WTC11 (cell line): ENCODE results near the gene DTX1. TPM values are rescaled to one million over a fixed set of nuclear protein-coding genes. Genes with fewer than 3 reads are reported as not detected.
A peak's percentile ranks its signal among the peaks of the same experiment; 100 is the strongest.

Experiments
- ATAC-seq: fragments of 200-7000 bp; cut with Tn5 transposase; 2 replicates; pipeline ENCODE4 v1.10.0; 2021; ENCODE audit warnings: mild to moderate bottlenecking, moderate library complexity
- CTCF ChIA-PET: fragments of 300-600 bp; sonication (Branson Sonifier 250); formaldehyde crosslinking; loops from one replicate; lab custom pipeline; 2021; ENCODE audit warnings: antibody characterized with exemption; lab: Charles Lee
- POLR2A ChIA-PET: fragments of 350-600 bp; sonication (Branson Sonifier 250); formaldehyde crosslinking; loops from one replicate; lab custom pipeline; 2021; ENCODE audit warnings: antibody characterized with exemption; lab: Charles Lee
- DNase-seq: peaks from one replicate; pipeline ENCODE4 v3.0.0; 2021; ENCODE audit warnings: low spot score
- H3K27ac Mint-ChIP-seq: 2 replicates; pipeline ENCODE4 v1.8.0; 2021; ENCODE audit warnings: mixed read lengths
- H3K27me3 Mint-ChIP-seq: 2 replicates; pipeline ENCODE4 v1.8.0; 2021; ENCODE audit warnings: low read depth, mild to moderate bottlenecking, moderate library complexity, mixed read lengths
- H3K36me3 Mint-ChIP-seq: 2 replicates; pipeline ENCODE4 v1.8.0; 2021; ENCODE audit warnings: mixed read lengths
- H3K4me1 Mint-ChIP-seq: 2 replicates; pipeline ENCODE4 v1.8.0; 2022; ENCODE audit warnings: mixed read lengths
- H3K4me3 Mint-ChIP-seq: 2 replicates; pipeline ENCODE4 v1.8.0; 2021; ENCODE audit warnings: mild to moderate bottlenecking, moderate library complexity, mixed read lengths
- H3K9me3 Mint-ChIP-seq: 2 replicates; pipeline ENCODE4 v1.8.0; 2021; ENCODE audit warnings: mixed read lengths
- CREB1 ChIP-seq: sonication (generic); formaldehyde crosslinking; IDR thresholded peaks from 2 replicates; pipeline ENCODE4 v1.8.0; 2023; ENCODE audit warnings: mild to moderate bottlenecking, missing genetic modification reagents
- ETV6 ChIP-seq: sonication (generic); formaldehyde crosslinking; IDR thresholded peaks from 2 replicates; pipeline ENCODE4 v1.8.1; 2022; ENCODE audit warnings: mild to moderate bottlenecking, missing genetic modification reagents
- FOXK1 ChIP-seq: sonication (generic); formaldehyde crosslinking; IDR thresholded peaks from 2 replicates; pipeline ENCODE4 v1.8.0; 2022; ENCODE audit warnings: mild to moderate bottlenecking, moderate library complexity, missing genetic modification reagents
- GABPB1 ChIP-seq: sonication (generic); formaldehyde crosslinking; IDR thresholded peaks from 2 replicates; pipeline ENCODE4 v1.8.1; 2023; ENCODE audit warnings: mild to moderate bottlenecking, missing genetic modification reagents
- MYBL2 ChIP-seq: sonication (generic); formaldehyde crosslinking; IDR thresholded peaks from 2 replicates; pipeline ENCODE4 v1.8.1; 2023; ENCODE audit warnings: mild to moderate bottlenecking, moderate library complexity, missing genetic modification reagents
- NFE2L1 ChIP-seq: sonication (generic); formaldehyde crosslinking; IDR thresholded peaks from 2 replicates; pipeline ENCODE4 v1.8.1; 2023; ENCODE audit warnings: missing genetic modification reagents
- NFYB ChIP-seq: sonication (generic); formaldehyde crosslinking; conservative IDR thresholded peaks from 2 replicates; pipeline ENCODE4 v1.8.0; 2022; ENCODE audit warnings: low read depth, missing genetic modification reagents
- OVOL2 ChIP-seq: fragments of 250-450 bp; sonication (Bioruptor Pico); IDR thresholded peaks from 2 replicates; pipeline ENCODE4 v1.9.0; 2021; ENCODE audit warnings: mild to moderate bottlenecking, borderline replicate concordance
- RELA ChIP-seq: sonication (generic); formaldehyde crosslinking; IDR thresholded peaks from 2 replicates; pipeline ENCODE4 v1.8.1; 2022; ENCODE audit warnings: missing genetic modification reagents, mild to moderate bottlenecking, borderline replicate concordance
- ZBTB21 ChIP-seq: sonication (generic); formaldehyde crosslinking; IDR thresholded peaks from 2 replicates; pipeline ENCODE4 v1.8.1; 2023; ENCODE audit warnings: mild to moderate bottlenecking, missing genetic modification reagents, borderline replicate concordance
- ZNF121 ChIP-seq: sonication (generic); formaldehyde crosslinking; IDR thresholded peaks from 2 replicates; pipeline ENCODE4 v1.8.0; 2023; ENCODE audit warnings: missing genetic modification reagents
- ZNF138 ChIP-seq: sonication (generic); formaldehyde crosslinking; conservative IDR thresholded peaks from 2 replicates; pipeline ENCODE4 v1.8.1; 2022; ENCODE audit warnings: mild to moderate bottlenecking, moderate library complexity, missing genetic modification reagents
- ZNF423 ChIP-seq: fragments of 250-450 bp; sonication (Bioruptor Pico); IDR thresholded peaks from 2 replicates; pipeline ENCODE4 v2.1.2; 2022; ENCODE audit warnings: mild to moderate bottlenecking, moderate library complexity
- total RNA-seq: library from RNA; stranded (reverse); gene quantifications from 3 replicates; pipeline ENCODE4 v1.2.3, GENCODE V29; 2021
- TF ChIP-seq, protein P1 (sequence below): fragments of 200-600 bp; IDR thresholded peaks from 2 replicates; pipeline ENCODE4 v1.8.0; 2022; ENCODE audit warnings: antibody characterized with exemption
- TF ChIP-seq, protein P2 (sequence below): sonication (generic); formaldehyde crosslinking; IDR thresholded peaks from 2 replicates; pipeline ENCODE4 v1.8.1; 2023; ENCODE audit warnings: mild to moderate bottlenecking, missing genetic modification reagents, moderate library complexity
- TF ChIP-seq, protein P3 (sequence below): fragments of 250-450 bp; sonication (Bioruptor Pico); conservative IDR thresholded peaks from 2 replicates; pipeline ENCODE4 v1.9.0; 2021; ENCODE audit warnings: mild to moderate bottlenecking
- TF ChIP-seq, protein P4 (sequence below): sonication (generic); formaldehyde crosslinking; IDR thresholded peaks from 2 replicates; pipeline ENCODE4 v1.8.1; 2022; ENCODE audit warnings: mild to moderate bottlenecking, missing genetic modification reagents, moderate library complexity, borderline replicate concordance
- TF ChIP-seq, protein P5 (sequence below): fragments of 250-450 bp; sonication (Bioruptor Pico); IDR thresholded peaks from 2 replicates; pipeline ENCODE4 v1.9.0; 2021; ENCODE audit warnings: mild to moderate bottlenecking
- TF ChIP-seq, protein P6 (sequence below): sonication (generic); formaldehyde crosslinking; IDR thresholded peaks from 2 replicates; pipeline ENCODE4 v1.8.0; 2023; ENCODE audit warnings: missing genetic modification reagents

The DTX1 gene
- total RNA-seq, 1 experiment from 2014 or later, result 6.2 TPM

DNA sequence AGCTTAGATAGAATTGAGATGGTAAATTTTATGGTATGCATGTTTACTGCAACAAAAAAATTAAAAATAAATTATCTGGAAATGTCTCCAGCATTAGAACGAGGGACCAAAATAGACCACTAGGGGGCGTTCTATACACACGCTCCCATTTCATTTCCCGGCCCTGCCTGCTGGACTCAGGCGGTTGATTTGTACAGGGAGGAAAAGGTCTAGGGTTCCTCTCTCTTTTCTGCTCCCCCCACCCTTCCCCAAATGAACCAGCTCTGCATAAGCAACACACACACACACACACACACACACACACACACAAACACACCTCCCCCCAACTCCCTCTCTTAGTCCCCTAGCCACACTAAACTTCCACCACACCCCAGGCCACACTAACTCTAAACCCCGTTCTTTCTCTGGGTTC, 7.8 kb upstream of the DTX1 start:
- peak; percentile 51 for DNase-seq
- peaks cover 3% of the 10 kb centered on the region; the same call in 1 of the 2 replicates for H3K4me1 Mint-ChIP-seq
- H3K27ac Mint-ChIP-seq, result no peak overlapping the region
- ChIA-PET POLR2A (interaction anchor here (0.5 to 0.7 kb wide), 2 partner anchors 24 to 113 kb away, joined by 3 to 4 read pairs; no protein-coding TSS in a partner anchor), CTCF (interaction anchor here (0.6 to 1.9 kb wide), 17 partner anchors 9 to 344 kb away, joined by 3 to 13 read pairs (median 4); partner anchors contain the start of gene RASAL1)
- peaks cover 29% of the 10 kb centered on the region for H3K27me3 Mint-ChIP-seq
- peaks cover 5% of the 10 kb centered on the region; the same call in 1 of the 2 replicates for H3K9me3 Mint-ChIP-seq
- H3K4me3 Mint-ChIP-seq, result no peak overlapping the region
- H3K36me3 Mint-ChIP-seq, result no peaks in the 10 kb centered on the region
- peak; percentile 74 for ATAC-seq
- TF ChIP-seq, protein P1, sequence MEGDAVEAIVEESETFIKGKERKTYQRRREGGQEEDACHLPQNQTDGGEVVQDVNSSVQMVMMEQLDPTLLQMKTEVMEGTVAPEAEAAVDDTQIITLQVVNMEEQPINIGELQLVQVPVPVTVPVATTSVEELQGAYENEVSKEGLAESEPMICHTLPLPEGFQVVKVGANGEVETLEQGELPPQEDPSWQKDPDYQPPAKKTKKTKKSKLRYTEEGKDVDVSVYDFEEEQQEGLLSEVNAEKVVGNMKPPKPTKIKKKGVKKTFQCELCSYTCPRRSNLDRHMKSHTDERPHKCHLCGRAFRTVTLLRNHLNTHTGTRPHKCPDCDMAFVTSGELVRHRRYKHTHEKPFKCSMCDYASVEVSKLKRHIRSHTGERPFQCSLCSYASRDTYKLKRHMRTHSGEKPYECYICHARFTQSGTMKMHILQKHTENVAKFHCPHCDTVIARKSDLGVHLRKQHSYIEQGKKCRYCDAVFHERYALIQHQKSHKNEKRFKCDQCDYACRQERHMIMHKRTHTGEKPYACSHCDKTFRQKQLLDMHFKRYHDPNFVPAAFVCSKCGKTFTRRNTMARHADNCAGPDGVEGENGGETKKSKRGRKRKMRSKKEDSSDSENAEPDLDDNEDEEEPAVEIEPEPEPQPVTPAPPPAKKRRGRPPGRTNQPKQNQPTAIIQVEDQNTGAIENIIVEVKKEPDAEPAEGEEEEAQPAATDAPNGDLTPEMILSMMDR, result peak; percentile 68
- TF ChIP-seq RELA (CRISPR knock-in tag), result no peak

DNA sequence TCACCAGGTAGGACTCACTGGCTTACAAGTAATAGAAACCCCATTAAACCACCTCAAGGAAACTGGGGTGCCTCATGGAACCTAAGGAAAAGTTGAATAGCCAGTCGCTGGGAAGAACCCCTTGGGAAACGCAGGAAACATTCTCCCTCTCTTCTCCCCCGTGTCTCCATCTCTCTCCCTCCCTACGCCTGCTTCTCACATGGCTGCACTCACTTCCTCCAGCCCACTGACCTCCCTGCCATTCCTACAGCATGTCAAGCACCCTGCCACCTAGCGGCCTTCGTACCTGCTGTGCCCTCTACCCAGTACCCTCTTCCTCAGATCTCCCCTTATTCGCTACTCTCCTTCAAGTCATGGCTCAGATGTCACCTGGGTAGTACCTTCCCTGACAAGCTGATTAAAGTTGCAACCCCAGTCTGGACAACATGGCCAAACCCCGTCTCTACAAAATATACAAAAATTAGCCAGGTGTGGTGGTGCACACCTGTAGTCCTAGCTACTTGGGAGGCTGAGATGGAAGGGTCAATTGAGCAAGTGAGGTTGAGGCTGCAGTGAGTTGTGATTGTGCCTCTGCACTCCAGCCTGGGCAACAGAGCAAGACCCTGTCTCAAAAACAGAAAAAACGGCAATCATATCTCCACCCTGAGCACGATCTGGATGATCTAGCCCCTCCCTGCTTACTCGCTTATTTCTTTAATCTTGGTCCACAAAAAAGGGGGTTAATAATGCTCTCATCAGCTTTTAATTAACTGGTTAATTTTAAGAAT, 6.4 kb upstream of the DTX1 start:
- TF ChIP-seq, protein P2, sequence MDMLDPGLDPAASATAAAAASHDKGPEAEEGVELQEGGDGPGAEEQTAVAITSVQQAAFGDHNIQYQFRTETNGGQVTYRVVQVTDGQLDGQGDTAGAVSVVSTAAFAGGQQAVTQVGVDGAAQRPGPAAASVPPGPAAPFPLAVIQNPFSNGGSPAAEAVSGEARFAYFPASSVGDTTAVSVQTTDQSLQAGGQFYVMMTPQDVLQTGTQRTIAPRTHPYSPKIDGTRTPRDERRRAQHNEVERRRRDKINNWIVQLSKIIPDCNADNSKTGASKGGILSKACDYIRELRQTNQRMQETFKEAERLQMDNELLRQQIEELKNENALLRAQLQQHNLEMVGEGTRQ (CRISPR knock-in tag), result no peak
- TF ChIP-seq CREB1 (CRISPR knock-in tag) (no peak), ZNF121 (CRISPR knock-in tag) (peak; percentile 66; the same call in 1 of the 2 replicates), FOXK1 (CRISPR knock-in tag) (no peak), OVOL2 (CRISPR knock-in tag) (no peak), NFE2L1 (CRISPR knock-in tag) (no peak), GABPB1 (CRISPR knock-in tag) (no peak)
- TF ChIP-seq, protein P3, sequence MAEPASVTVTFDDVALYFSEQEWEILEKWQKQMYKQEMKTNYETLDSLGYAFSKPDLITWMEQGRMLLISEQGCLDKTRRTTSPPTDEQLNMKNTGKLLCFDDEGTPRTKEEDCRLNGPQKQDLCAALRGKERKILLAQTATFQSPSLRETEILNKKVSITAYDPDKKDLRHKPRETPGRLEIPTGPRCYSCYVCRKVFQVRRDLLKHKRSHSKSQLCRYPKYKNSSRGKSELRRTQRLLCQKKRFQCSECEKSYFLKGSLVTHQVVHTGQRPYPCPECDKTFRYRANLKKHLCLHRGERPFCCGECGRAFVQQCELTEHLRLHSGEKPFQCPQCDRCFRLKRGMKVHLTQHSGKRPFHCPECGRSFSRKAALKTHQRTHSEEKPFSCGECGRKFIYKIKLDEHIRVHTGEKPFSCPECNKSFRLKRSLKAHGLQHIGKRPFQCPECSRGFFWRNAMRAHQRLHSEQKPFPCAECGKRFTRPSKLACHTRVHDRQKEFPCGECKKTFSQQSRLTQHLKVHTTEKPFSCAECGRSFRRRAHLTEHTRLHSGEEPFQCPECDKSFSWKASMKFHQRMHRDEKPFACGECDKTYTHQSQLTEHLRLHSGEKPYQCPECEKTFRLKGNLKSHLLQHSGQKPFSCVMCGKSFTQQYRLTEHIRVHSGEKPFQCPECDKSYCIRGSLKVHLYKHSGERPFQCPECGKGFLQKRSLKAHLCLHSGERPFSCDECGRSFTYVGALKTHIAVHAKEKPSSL (CRISPR knock-in tag), result no peak
- Mint-ChIP-seq H3K9me3 (no peaks in the 10 kb centered on the region), H3K27me3 (peaks cover 33% of the 10 kb centered on the region), H3K4me3 (no peak overlapping the region), H3K27ac (no peak overlapping the region), H3K4me1 (peaks cover 3% of the 10 kb centered on the region; the same call in 1 of the 2 replicates), H3K36me3 (no peaks in the 10 kb centered on the region)
- peak; percentile 66 for DNase-seq
- CTCF ChIA-PET, result interaction anchor here (0.6 to 1.7 kb wide), 11 partner anchors 13 to 124 kb away, joined by 3 to 8 read pairs (median 4); no protein-coding TSS in a partner anchor
- ATAC-seq, result peak; percentile 94
- POLR2A ChIA-PET, result no interaction called here

DNA sequence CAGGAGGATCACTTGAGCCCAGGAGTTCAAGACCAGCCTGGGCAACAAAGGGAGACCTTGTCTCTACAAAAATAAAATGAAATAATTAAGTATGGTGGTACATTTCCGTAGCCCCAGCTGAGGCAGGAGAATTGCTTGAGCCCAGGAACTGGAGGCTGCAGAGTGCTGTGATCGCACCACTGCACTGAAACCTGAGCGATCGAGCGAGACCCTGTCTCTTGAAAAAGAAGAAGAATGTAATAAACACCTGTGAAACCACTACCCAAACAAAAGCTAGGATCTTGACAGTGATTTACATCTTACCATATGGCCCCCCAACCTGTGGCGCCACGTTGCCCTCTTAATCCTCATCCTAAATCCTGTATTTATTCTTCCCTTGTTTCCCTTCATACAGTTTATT, 5.7 kb upstream of the DTX1 start:
- Mint-ChIP-seq H3K36me3 (no peaks in the 10 kb centered on the region), H3K27ac (no peak overlapping the region), H3K4me3 (no peak overlapping the region), H3K27me3 (peaks cover 39% of the 10 kb centered on the region), H3K4me1 (peaks cover 3% of the 10 kb centered on the region; the same call in 1 of the 2 replicates), H3K9me3 (no peaks in the 10 kb centered on the region)
- ATAC-seq, result no peak
- ChIA-PET POLR2A (no interaction called here), CTCF (interaction anchor here (0.6 to 1.7 kb wide), 9 partner anchors 12 to 58 kb away, joined by 3 to 8 read pairs (median 4); no protein-coding TSS in a partner anchor)
- no peak for DNase-seq
- TF ChIP-seq CREB1 (CRISPR knock-in tag) (no peak), MYBL2 (CRISPR knock-in tag) (no peak), ZNF138 (no peak), ETV6 (CRISPR knock-in tag) (no peak), ZNF423 (CRISPR knock-in tag) (no peak), ZBTB21 (no peak), NFYB (no peak)
- TF ChIP-seq, protein P4, sequence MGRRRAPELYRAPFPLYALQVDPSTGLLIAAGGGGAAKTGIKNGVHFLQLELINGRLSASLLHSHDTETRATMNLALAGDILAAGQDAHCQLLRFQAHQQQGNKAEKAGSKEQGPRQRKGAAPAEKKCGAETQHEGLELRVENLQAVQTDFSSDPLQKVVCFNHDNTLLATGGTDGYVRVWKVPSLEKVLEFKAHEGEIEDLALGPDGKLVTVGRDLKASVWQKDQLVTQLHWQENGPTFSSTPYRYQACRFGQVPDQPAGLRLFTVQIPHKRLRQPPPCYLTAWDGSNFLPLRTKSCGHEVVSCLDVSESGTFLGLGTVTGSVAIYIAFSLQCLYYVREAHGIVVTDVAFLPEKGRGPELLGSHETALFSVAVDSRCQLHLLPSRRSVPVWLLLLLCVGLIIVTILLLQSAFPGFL (CRISPR knock-in tag), result no peak
- TF ChIP-seq, protein P5, sequence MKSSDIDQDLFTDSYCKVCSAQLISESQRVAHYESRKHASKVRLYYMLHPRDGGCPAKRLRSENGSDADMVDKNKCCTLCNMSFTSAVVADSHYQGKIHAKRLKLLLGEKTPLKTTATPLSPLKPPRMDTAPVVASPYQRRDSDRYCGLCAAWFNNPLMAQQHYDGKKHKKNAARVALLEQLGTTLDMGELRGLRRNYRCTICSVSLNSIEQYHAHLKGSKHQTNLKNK, result no peak
- TF ChIP-seq, protein P6, sequence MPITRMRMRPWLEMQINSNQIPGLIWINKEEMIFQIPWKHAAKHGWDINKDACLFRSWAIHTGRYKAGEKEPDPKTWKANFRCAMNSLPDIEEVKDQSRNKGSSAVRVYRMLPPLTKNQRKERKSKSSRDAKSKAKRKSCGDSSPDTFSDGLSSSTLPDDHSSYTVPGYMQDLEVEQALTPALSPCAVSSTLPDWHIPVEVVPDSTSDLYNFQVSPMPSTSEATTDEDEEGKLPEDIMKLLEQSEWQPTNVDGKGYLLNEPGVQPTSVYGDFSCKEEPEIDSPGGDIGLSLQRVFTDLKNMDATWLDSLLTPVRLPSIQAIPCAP (CRISPR knock-in tag), result no peak
- TF ChIP-seq, all 79 proteins: peak for 0
